Measurements from ENCODE around the gene TNNI3K. TPM values are rescaled to one million over a fixed set of nuclear protein-coding genes. Genes with fewer than 3 reads are reported as not detected.

TNNI3K gene
- total RNA-seq, 1 donor from 2014 or later: not detected

- peaks cover 2% of the 10 kb centered on the region for H3K27me3 Mint-ChIP-seq (ENCODE audit: unreplicated experiment)
- no peaks in the 10 kb centered on the region for H3K36me3 Mint-ChIP-seq (ENCODE audit: unreplicated experiment)
- no peak for DNase-seq
- no peaks in the 10 kb centered on the region for H3K9me3 Mint-ChIP-seq (ENCODE audit: unreplicated experiment)
- no peaks in the 10 kb centered on the region for H3K4me1 Mint-ChIP-seq (ENCODE audit: low read depth, unreplicated experiment)
- H3K27ac Mint-ChIP-seq (ENCODE audit: unreplicated experiment): no peak overlapping the region
- no peak overlapping the region for H3K4me3 Mint-ChIP-seq (ENCODE audit: unreplicated experiment)
- no peak for TF ChIP-seq CTCF (IDR thresholded peaks at IDR 0.05; ENCODE audit: partially characterized antibody, unreplicated experiment)
These were observed 11.7 kb upstream of the TNNI3K start for GRCh38 chr1:74223453-74223852.

DNA sequence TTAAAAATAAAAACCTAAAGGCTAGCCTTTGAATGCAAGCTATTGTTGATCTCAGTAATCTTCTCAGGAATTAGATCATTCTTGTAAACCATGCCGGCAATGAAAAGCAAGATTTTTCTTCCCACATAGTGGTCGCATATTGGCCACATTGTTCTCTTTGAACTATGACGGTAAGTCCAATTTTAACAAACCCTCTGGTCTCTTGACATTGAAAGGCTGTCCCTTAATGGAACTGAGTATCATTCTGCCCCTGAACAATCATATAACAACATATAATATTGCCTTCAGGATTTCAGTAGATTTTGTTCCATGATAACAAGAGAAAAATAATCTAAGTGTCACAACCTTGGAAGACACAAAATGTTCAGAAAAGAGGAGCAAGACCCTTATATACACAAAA lies 1.3 kb downstream of the TNNI3K start:
- H3K4me1 Mint-ChIP-seq (ENCODE audit: low read depth, unreplicated experiment): no peaks in the 10 kb centered on the region
- H3K9me3 Mint-ChIP-seq (ENCODE audit: unreplicated experiment): no peaks in the 10 kb centered on the region
- H3K4me3 Mint-ChIP-seq (ENCODE audit: unreplicated experiment): no peak overlapping the region
- H3K36me3 Mint-ChIP-seq (ENCODE audit: unreplicated experiment): no peaks in the 10 kb centered on the region
- no peak for DNase-seq
- TF ChIP-seq CTCF (IDR thresholded peaks at IDR 0.05; ENCODE audit: partially characterized antibody, unreplicated experiment): no peak
- H3K27ac Mint-ChIP-seq (ENCODE audit: unreplicated experiment): no peak overlapping the region
- no peaks in the 10 kb centered on the region for H3K27me3 Mint-ChIP-seq (ENCODE audit: unreplicated experiment)

GRCh38 chr1:74237035-74237434 lies 1.8 kb downstream of the TNNI3K start:
- DNase-seq: no peak
- no peaks in the 10 kb centered on the region for H3K9me3 Mint-ChIP-seq (ENCODE audit: unreplicated experiment)
- no peaks in the 10 kb centered on the region for H3K27me3 Mint-ChIP-seq (ENCODE audit: unreplicated experiment)
- H3K4me1 Mint-ChIP-seq (ENCODE audit: low read depth, unreplicated experiment): no peaks in the 10 kb centered on the region
- H3K4me3 Mint-ChIP-seq (ENCODE audit: unreplicated experiment): no peak overlapping the region
- no peak overlapping the region for H3K27ac Mint-ChIP-seq (ENCODE audit: unreplicated experiment)
- no peaks in the 10 kb centered on the region for H3K36me3 Mint-ChIP-seq (ENCODE audit: unreplicated experiment)
- no peak for TF ChIP-seq CTCF (IDR thresholded peaks at IDR 0.05; ENCODE audit: partially characterized antibody, unreplicated experiment)

GRCh38 chr1:74237787-74238186 lies 2.6 kb downstream of the TNNI3K start:
- H3K36me3 Mint-ChIP-seq (ENCODE audit: unreplicated experiment): no peaks in the 10 kb centered on the region
- no peak overlapping the region for H3K27ac Mint-ChIP-seq (ENCODE audit: unreplicated experiment)
- peaks cover 1% of the 10 kb centered on the region for H3K27me3 Mint-ChIP-seq (ENCODE audit: unreplicated experiment)
- no peaks in the 10 kb centered on the region for H3K4me1 Mint-ChIP-seq (ENCODE audit: low read depth, unreplicated experiment)
- peaks cover 2% of the 10 kb centered on the region for H3K9me3 Mint-ChIP-seq (ENCODE audit: unreplicated experiment)
- DNase-seq: no peak
- TF ChIP-seq CTCF (IDR thresholded peaks at IDR 0.05; ENCODE audit: partially characterized antibody, unreplicated experiment): no peak
- no peak overlapping the region for H3K4me3 Mint-ChIP-seq (ENCODE audit: unreplicated experiment)

DNA sequence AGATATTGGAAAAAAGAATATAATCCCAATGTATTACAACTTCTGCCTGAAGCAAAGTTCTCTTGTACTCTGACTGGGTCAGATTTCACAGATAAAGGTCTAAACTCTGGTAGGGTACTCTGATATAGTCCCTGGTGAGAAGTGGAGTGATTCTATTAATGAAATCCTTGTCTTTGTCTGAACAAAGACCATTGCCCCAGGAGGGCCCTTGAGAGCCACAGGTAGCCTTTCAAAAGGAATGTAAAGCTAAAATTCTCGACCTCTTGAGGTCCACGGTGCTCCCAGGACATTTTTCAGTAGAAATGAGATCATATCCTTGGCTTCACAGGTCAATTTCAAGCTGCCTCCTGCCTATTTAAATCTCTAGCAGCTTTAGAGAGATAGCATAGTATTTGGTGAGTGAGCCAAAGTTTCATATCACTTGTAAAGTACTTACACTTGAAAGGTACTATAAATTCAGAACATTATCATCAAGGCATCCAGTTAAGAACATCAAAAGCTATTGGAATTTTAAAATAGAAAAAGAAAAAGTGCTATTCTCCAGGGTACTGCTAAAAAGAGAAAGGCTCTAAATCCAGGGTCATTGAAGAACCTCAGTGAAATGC lies 10.1 kb downstream of the TNNI3K start:
- no peak overlapping the region for H3K4me3 Mint-ChIP-seq (ENCODE audit: unreplicated experiment)
- peaks cover 5% of the 10 kb centered on the region for H3K36me3 Mint-ChIP-seq (ENCODE audit: unreplicated experiment)
- no peak overlapping the region for H3K27ac Mint-ChIP-seq (ENCODE audit: unreplicated experiment)
- no peak for TF ChIP-seq CTCF (IDR thresholded peaks at IDR 0.05; ENCODE audit: partially characterized antibody, unreplicated experiment)
- DNase-seq: no peak
- H3K9me3 Mint-ChIP-seq (ENCODE audit: unreplicated experiment): peaks cover 2% of the 10 kb centered on the region
- no peaks in the 10 kb centered on the region for H3K4me1 Mint-ChIP-seq (ENCODE audit: low read depth, unreplicated experiment)
- H3K27me3 Mint-ChIP-seq (ENCODE audit: unreplicated experiment): peaks cover 2% of the 10 kb centered on the region
